ENCODE results near the gene FBXL20.

The FBXL20 gene

GRCh38 chr17:39221572-39221971 lies 179.9 kb downstream of the FBXL20 start:
- no peak overlapping the region for H3K4me3 ChIP-seq (ENCODE audit: low read length)
- no peak for TF ChIP-seq CTCF (conservative IDR thresholded peaks at IDR 0.05; ENCODE audit: low read length)
- DNase-seq (ENCODE audit: low read depth), result no peak

GRCh38 chr17:39219647-39220154 lies 181.7 kb downstream of the FBXL20 start:
- H3K4me3 ChIP-seq (ENCODE audit: low read length), result no peak overlapping the region
- TF ChIP-seq CTCF (conservative IDR thresholded peaks at IDR 0.05; ENCODE audit: low read length), result no peak
- DNase-seq (ENCODE audit: low read depth), result no peak

GRCh38 chr17:39218906-39219305 lies 182.5 kb downstream of the FBXL20 start:
- H3K4me3 ChIP-seq (ENCODE audit: low read length), result no peak overlapping the region
- no peak for TF ChIP-seq CTCF (conservative IDR thresholded peaks at IDR 0.05; ENCODE audit: low read length)
- DNase-seq (ENCODE audit: low read depth), result no peak

GRCh38 chr17:39217734-39218369 lies 183.6 kb downstream of the FBXL20 start:
- TF ChIP-seq CTCF (conservative IDR thresholded peaks at IDR 0.05; ENCODE audit: low read length), result no peak
- H3K4me3 ChIP-seq (ENCODE audit: low read length), result no peak overlapping the region
- DNase-seq (ENCODE audit: low read depth), result no peak

- TF ChIP-seq CTCF (conservative IDR thresholded peaks at IDR 0.05; ENCODE audit: low read length), result no peak
- no peak overlapping the region for H3K4me3 ChIP-seq (ENCODE audit: low read length)
- DNase-seq (ENCODE audit: low read depth), result no peak
These were observed 187.6 kb downstream of the FBXL20 start for GRCh38 chr17:39213852-39214251.

- no peak for TF ChIP-seq CTCF (conservative IDR thresholded peaks at IDR 0.05; ENCODE audit: low read length)
- no peak overlapping the region for H3K4me3 ChIP-seq (ENCODE audit: low read length)
- no peak for DNase-seq (ENCODE audit: low read depth)
These were observed 188.5 kb downstream of the FBXL20 start for GRCh38 chr17:39212841-39213480.

Data from AG10803 (cell line).